Measurements from ENCODE around the gene FBXW8. TPM values are rescaled to one million over a fixed set of nuclear protein-coding genes. Genes with fewer than 3 reads are reported as not detected.

FBXW8 gene
- total and polyA plus RNA-seq, 5 donors from 2014 or later, result 3.6 to 10.4 (median 6.6) TPM

DNA sequence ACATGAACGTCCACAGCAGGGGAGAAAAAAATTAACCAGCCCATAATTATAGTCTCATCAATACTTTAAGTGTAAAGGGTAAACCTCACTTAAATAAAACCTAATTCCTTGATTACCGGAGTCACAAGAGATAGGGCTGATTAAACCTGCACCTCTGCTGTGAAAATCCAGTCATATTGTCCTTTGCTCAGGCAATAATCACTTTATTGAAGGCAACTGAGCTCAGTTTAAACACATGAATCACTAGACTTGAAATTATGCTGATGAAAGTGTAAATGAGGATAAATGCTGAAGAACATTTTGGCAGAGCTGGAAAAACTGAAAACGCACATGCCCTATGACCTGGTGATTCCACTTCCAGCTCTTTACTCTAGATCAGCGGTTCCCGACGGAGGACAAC, 22.9 kb upstream of the FBXW8 start:
- no peak overlapping the region for H3K27ac Mint-ChIP-seq
- Histone ChIP-seq H3K4me3 (ENCODE audit: low read depth, low read length) (no peak overlapping the region), H3K9me3 (ENCODE audit: control insufficient read depth in 2 of 2, low read length in 2 of 2) (no peaks in the 10 kb centered on the region), H3K27me3 (ENCODE audit: control insufficient read depth, insufficient read depth, low read length) (peaks cover 13% of the 10 kb centered on the region), H3K36me3 (ENCODE audit: control insufficient read depth, insufficient read depth, low read length) (no peaks in the 10 kb centered on the region), H3K4me1 (ENCODE audit: control insufficient read depth, insufficient read depth, low read length, poor library complexity, severe bottlenecking) (no peaks in the 10 kb centered on the region), H3K27ac (ENCODE audit: insufficient read depth, low read length, poor library complexity, severe bottlenecking) (no peak overlapping the region)
- H3K4me1 Mint-ChIP-seq, result no peaks in the 10 kb centered on the region
- H3K27me3 Mint-ChIP-seq, result peaks cover 55% of the 10 kb centered on the region
- ATAC-seq (ENCODE audit: low read depth in 2 of 2) (no peak), DNase-seq (no peak)
- peaks cover 0 to 3% (median 0%) of the 10 kb centered on the region in 7 donors for H3K9me3 Mint-ChIP-seq
- H3K4me3 Mint-ChIP-seq, result no peak overlapping the region
- H3K36me3 Mint-ChIP-seq, result no peaks in the 10 kb centered on the region

DNA sequence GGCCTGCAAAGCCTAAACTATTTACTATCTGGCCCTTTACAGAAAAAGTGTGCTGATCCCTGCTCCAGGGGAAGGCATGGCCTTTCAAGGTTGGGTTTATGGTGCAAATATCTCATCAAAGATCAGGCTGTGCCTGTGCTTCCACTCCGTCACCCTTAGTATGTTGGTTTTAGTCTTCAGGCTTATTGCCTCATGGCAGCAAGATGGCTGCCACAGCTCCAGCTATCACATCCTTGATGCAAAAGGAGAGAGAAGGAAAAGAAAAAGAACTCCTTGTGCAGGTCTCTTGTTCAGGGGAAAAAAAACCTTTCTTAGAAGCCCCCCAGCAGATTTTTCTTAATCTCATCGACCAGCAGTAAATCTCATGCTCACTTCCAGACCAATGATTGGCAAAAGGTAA, 20.4 kb upstream of the FBXW8 start:
- no peaks in the 10 kb centered on the region for H3K4me1 Mint-ChIP-seq
- Histone ChIP-seq H3K4me1 (ENCODE audit: control insufficient read depth, insufficient read depth, low read length, poor library complexity, severe bottlenecking) (no peaks in the 10 kb centered on the region), H3K4me3 (ENCODE audit: low read depth, low read length) (no peak overlapping the region), H3K36me3 (ENCODE audit: control insufficient read depth, insufficient read depth, low read length) (no peaks in the 10 kb centered on the region), H3K9me3 (ENCODE audit: control insufficient read depth in 2 of 2, low read length in 2 of 2) (no peaks in the 10 kb centered on the region), H3K27me3 (ENCODE audit: control insufficient read depth, insufficient read depth, low read length) (peaks cover 5% of the 10 kb centered on the region), H3K27ac (ENCODE audit: insufficient read depth, low read length, poor library complexity, severe bottlenecking) (no peak overlapping the region)
- no peak for DNase-seq
- H3K4me3 Mint-ChIP-seq, result no peak overlapping the region
- peaks cover 42% of the 10 kb centered on the region for H3K27me3 Mint-ChIP-seq
- no peak overlapping the region for H3K27ac Mint-ChIP-seq
- H3K36me3 Mint-ChIP-seq, result no peaks in the 10 kb centered on the region
- no peak for ATAC-seq (ENCODE audit: low read depth in 2 of 2)
- H3K9me3 Mint-ChIP-seq, result peaks cover 0 to 3% (median 0%) of the 10 kb centered on the region in 7 donors

DNA sequence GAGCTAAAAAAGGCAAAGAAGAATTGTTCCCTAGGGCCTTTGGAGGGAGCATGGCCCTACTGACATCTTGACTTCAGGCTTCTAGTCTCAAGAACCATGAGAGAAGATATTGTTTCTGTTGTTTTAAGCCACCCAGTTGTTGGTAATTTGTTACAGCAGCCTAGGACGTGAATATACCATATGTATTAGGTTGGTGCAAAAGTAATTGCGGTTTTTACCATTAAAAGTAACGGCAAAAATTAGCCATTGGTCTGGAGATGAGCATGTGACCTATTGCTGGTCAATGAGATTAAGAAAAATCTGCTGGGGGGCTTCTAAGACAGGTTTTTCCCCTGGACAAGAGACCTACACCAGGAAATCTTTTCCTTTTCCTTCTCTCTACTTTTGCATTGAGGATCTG, 19.7 kb upstream of the FBXW8 start:
- peaks cover 0 to 3% (median 0%) of the 10 kb centered on the region in 7 donors for H3K9me3 Mint-ChIP-seq
- no peak overlapping the region for H3K27ac ChIP-seq (ENCODE audit: insufficient read depth, low read length, poor library complexity, severe bottlenecking)
- no peaks in the 10 kb centered on the region for H3K36me3 ChIP-seq (ENCODE audit: control insufficient read depth, insufficient read depth, low read length)
- peaks cover 6% of the 10 kb centered on the region for H3K27me3 ChIP-seq (ENCODE audit: control insufficient read depth, insufficient read depth, low read length)
- no peaks in the 10 kb centered on the region for H3K4me1 ChIP-seq (ENCODE audit: control insufficient read depth, insufficient read depth, low read length, poor library complexity, severe bottlenecking)
- peaks cover 40% of the 10 kb centered on the region for H3K27me3 Mint-ChIP-seq
- no peaks in the 10 kb centered on the region for H3K4me1 Mint-ChIP-seq
- no peaks in the 10 kb centered on the region for H3K36me3 Mint-ChIP-seq
- H3K4me3 ChIP-seq (ENCODE audit: low read depth, low read length), result no peak overlapping the region
- no peaks in the 10 kb centered on the region for H3K9me3 ChIP-seq (ENCODE audit: control insufficient read depth in 2 of 2, low read length in 2 of 2)
- DNase-seq (no peak), ATAC-seq (ENCODE audit: low read depth in 2 of 2) (no peak)
- no peak overlapping the region for H3K27ac Mint-ChIP-seq
- H3K4me3 Mint-ChIP-seq, result no peak overlapping the region

DNA sequence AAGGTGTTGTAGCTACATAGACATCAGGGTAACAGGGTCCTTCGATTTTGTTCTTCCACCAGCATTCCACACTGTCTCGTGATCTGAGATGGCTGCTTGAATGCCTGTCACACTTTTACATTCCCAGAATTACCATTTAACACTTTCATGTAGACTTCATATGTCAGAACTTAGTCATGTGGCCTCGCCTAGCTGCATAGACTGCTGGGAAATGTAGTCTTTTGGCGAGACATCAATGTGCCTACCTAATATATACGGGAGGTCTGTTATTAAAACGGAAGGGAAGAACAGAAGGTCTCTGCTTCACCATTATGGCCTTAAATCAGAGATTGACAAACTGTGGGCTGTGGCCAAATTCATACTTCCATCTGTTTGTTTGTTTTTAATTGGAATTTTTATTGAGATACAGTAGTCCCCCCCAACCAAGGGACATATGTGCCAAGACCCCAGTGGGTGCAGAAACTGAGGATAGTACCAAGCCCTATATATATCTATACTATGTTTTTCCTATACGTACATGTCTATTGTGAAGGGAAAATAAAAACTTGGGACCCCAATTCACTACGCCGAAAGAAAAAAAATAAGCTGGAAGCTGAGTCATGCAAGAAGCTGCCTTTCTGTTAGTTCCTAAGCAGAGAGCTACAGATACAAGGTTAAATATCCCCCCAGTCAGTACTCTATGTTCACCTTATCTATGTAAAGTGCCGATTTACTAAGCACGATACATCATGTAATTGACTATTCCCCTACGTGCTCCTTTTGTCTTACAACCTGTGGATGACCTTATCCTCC, 18.2 kb upstream of the FBXW8 start:
- Mint-ChIP-seq H3K36me3 (no peaks in the 10 kb centered on the region), H3K27me3 (peaks cover 37% of the 10 kb centered on the region), H3K4me3 (no peak overlapping the region), H3K9me3 (peaks cover 0 to 3% (median 0%) of the 10 kb centered on the region in 7 donors), H3K4me1 (no peaks in the 10 kb centered on the region), H3K27ac (no peak overlapping the region)
- DNase-seq (no peak), ATAC-seq (ENCODE audit: low read depth in 2 of 2) (no peak)
- H3K27ac ChIP-seq (ENCODE audit: insufficient read depth, low read length, poor library complexity, severe bottlenecking), result no peak overlapping the region
- H3K36me3 ChIP-seq (ENCODE audit: control insufficient read depth, insufficient read depth, low read length), result no peaks in the 10 kb centered on the region
- H3K4me1 ChIP-seq (ENCODE audit: control insufficient read depth, insufficient read depth, low read length, poor library complexity, severe bottlenecking), result no peaks in the 10 kb centered on the region
- H3K9me3 ChIP-seq (ENCODE audit: control insufficient read depth in 2 of 2, low read length in 2 of 2), result no peaks in the 10 kb centered on the region
- H3K27me3 ChIP-seq (ENCODE audit: control insufficient read depth, insufficient read depth, low read length), result peaks cover 3% of the 10 kb centered on the region
- H3K4me3 ChIP-seq (ENCODE audit: low read depth, low read length), result no peak overlapping the region

DNA sequence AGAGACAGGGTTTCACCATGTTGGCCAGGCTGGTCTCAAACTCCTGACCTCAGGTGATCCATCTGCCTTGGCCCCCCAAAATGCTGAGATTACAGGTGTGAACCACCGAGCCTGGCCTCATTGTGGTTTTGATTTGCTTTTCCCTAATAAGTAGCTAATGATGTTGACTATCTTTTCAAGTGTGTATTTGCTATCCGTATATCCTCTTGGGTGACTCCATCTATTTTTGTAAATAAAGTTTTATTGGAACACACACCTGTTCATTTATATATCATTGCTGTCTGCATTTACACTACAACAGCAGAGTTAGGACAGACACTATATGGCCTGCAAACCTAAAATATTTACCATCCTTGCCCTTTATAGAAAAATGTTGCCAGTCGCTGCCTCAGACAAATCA, 15.8 kb upstream of the FBXW8 start:
- H3K27me3 Mint-ChIP-seq, result peaks cover 34% of the 10 kb centered on the region
- H3K4me3 Mint-ChIP-seq, result no peak overlapping the region
- no peaks in the 10 kb centered on the region for H3K36me3 Mint-ChIP-seq
- DNase-seq (no peak), ATAC-seq (ENCODE audit: low read depth in 2 of 2) (no peak)
- no peak overlapping the region for H3K27ac ChIP-seq (ENCODE audit: insufficient read depth, low read length, poor library complexity, severe bottlenecking)
- no peaks in the 10 kb centered on the region for H3K4me1 ChIP-seq (ENCODE audit: control insufficient read depth, insufficient read depth, low read length, poor library complexity, severe bottlenecking)
- H3K4me3 ChIP-seq (ENCODE audit: low read depth, low read length), result no peak overlapping the region
- H3K4me1 Mint-ChIP-seq, result no peaks in the 10 kb centered on the region
- no peaks in the 10 kb centered on the region for H3K9me3 ChIP-seq (ENCODE audit: control insufficient read depth in 2 of 2, low read length in 2 of 2)
- H3K9me3 Mint-ChIP-seq, result peaks cover 0 to 5% (median 0%) of the 10 kb centered on the region in 7 donors
- peaks cover 6% of the 10 kb centered on the region for H3K27me3 ChIP-seq (ENCODE audit: control insufficient read depth, insufficient read depth, low read length)
- H3K36me3 ChIP-seq (ENCODE audit: control insufficient read depth, insufficient read depth, low read length), result no peaks in the 10 kb centered on the region
- H3K27ac Mint-ChIP-seq, result no peak overlapping the region

DNA sequence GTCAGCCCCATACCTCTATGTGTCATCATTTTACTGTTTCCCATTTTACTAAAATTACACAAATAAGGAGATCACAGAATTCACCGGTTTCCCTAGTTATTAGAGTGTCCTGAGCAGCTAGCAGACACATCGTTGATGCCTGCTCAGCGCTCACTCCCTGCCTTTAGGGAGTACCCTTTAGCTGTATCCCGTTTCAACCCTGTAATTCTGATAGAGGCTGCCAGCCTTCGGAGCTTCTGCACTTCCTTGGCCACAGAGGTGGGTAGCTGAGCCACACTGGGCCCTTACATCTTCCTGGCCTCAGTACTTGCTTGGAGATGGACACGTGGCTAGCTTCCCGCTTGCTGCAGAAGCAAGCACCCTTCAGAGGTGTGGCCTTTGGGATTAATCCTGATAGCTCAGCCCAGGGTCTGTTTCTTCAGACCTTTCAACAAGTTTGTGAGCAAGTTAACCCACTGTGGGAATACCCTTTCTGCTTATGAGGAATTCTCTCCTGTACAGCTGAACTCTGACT, 14.3 kb upstream of the FBXW8 start:
- Mint-ChIP-seq H3K27me3 (peaks cover 50% of the 10 kb centered on the region), H3K27ac (no peak overlapping the region), H3K4me3 (no peak overlapping the region), H3K36me3 (no peaks in the 10 kb centered on the region), H3K9me3 (peaks cover 0 to 5% (median 0%) of the 10 kb centered on the region in 7 donors), H3K4me1 (no peaks in the 10 kb centered on the region)
- Histone ChIP-seq H3K27me3 (ENCODE audit: control insufficient read depth, insufficient read depth, low read length) (peaks cover 6% of the 10 kb centered on the region), H3K4me1 (ENCODE audit: control insufficient read depth, insufficient read depth, low read length, poor library complexity, severe bottlenecking) (no peaks in the 10 kb centered on the region), H3K4me3 (ENCODE audit: low read depth, low read length) (no peak overlapping the region), H3K9me3 (ENCODE audit: control insufficient read depth in 2 of 2, low read length in 2 of 2) (peaks cover 0 to under 1% of the 10 kb centered on the region in 2 experiments), H3K27ac (ENCODE audit: insufficient read depth, low read length, poor library complexity, severe bottlenecking) (no peak overlapping the region), H3K36me3 (ENCODE audit: control insufficient read depth, insufficient read depth, low read length) (no peaks in the 10 kb centered on the region)
- no peak for ATAC-seq (ENCODE audit: low read depth in 2 of 2)
- DNase-seq, result no peak

DNA sequence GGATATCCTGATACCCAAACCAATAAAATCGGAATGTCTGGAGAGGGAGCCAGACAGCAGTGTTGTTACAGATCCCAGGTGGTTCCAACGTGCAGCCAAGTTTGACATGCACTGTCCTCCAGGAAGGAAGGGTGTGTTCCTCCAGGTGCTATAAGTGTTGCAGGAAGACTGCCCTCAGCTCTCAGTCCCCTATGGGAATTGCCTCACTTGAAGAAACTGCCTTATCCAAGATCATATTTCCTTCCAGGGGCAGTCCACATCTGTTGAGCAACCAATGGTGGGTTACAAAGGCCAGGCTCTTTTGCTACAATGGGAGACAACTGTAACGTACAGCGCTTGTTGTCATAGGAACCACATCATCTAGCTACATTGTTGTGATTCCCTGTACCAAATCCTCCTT, 13.3 kb upstream of the FBXW8 start:
- peaks cover 0 to 5% (median 0%) of the 10 kb centered on the region in 7 donors for H3K9me3 Mint-ChIP-seq
- H3K36me3 Mint-ChIP-seq, result no peaks in the 10 kb centered on the region
- H3K27me3 Mint-ChIP-seq, result peaks cover 54% of the 10 kb centered on the region

DNA sequence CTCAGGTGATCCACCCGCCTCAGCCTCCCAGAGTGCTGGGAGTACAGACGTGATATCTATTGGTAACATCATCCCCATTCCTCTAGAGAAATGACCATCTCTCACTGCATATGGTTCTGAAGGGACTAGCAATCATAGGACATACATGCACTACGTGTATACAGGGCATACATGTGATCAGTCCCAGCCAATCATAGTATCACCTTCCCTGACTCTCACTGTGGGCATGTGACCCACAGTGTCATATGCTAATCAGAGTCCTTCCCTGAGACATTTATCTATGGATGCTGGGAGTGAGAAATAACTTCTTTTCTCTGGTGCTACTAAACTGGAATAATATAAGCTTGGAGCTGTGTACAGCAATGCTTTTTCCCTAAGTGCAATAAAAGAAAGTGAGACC, 12.1 kb upstream of the FBXW8 start:
- Mint-ChIP-seq H3K9me3 (peaks cover 0 to 6% (median 0%) of the 10 kb centered on the region in 7 donors), H3K36me3 (no peaks in the 10 kb centered on the region), H3K4me3 (no peak overlapping the region), H3K4me1 (no peaks in the 10 kb centered on the region), H3K27ac (no peak overlapping the region), H3K27me3 (peaks cover 56% of the 10 kb centered on the region)
- Histone ChIP-seq H3K9me3 (ENCODE audit: control insufficient read depth in 2 of 2, low read length in 2 of 2) (peaks cover 0 to 1% of the 10 kb centered on the region in 2 experiments), H3K36me3 (ENCODE audit: control insufficient read depth, insufficient read depth, low read length) (no peaks in the 10 kb centered on the region), H3K27ac (ENCODE audit: insufficient read depth, low read length, poor library complexity, severe bottlenecking) (no peak overlapping the region), H3K4me1 (ENCODE audit: control insufficient read depth, insufficient read depth, low read length, poor library complexity, severe bottlenecking) (no peaks in the 10 kb centered on the region), H3K27me3 (ENCODE audit: control insufficient read depth, insufficient read depth, low read length) (peaks cover 13% of the 10 kb centered on the region), H3K4me3 (ENCODE audit: low read depth, low read length) (no peak overlapping the region)
- no peak for ATAC-seq (ENCODE audit: low read depth in 2 of 2)
- DNase-seq, result no peak

More for the DNA sequence above, 13.3 kb upstream of the FBXW8 start:
- Histone ChIP-seq H3K27me3 (ENCODE audit: control insufficient read depth, insufficient read depth, low read length) (peaks cover 12% of the 10 kb centered on the region), H3K9me3 (ENCODE audit: control insufficient read depth in 2 of 2, low read length in 2 of 2) (peaks cover 0 to 1% of the 10 kb centered on the region in 2 experiments), H3K4me1 (ENCODE audit: control insufficient read depth, insufficient read depth, low read length, poor library complexity, severe bottlenecking) (no peaks in the 10 kb centered on the region), H3K27ac (ENCODE audit: insufficient read depth, low read length, poor library complexity, severe bottlenecking) (no peak overlapping the region), H3K4me3 (ENCODE audit: low read depth, low read length) (no peak overlapping the region), H3K36me3 (ENCODE audit: control insufficient read depth, insufficient read depth, low read length) (no peaks in the 10 kb centered on the region)
- DNase-seq (no peak), ATAC-seq (ENCODE audit: low read depth in 2 of 2) (no peak)
- no peak overlapping the region for H3K4me3 Mint-ChIP-seq
- no peaks in the 10 kb centered on the region for H3K4me1 Mint-ChIP-seq
- no peak overlapping the region for H3K27ac Mint-ChIP-seq
